Measurements from ENCODE around the gene RNF220. TPM values are rescaled to one million over a fixed set of nuclear protein-coding genes. Genes with fewer than 3 reads are reported as not detected.

The RNF220 gene
- polyA plus RNA-seq, 4 donors: 60.0 to 105 (median 87.9) TPM

GRCh38 chr1:44514673-44515072 lies 109.6 kb downstream of the RNF220 start:
- no peak for DNase-seq (ENCODE audit: low read depth in 4 of 4, low spot score in 3 of 4)

GRCh38 chr1:44515416-44515815 lies 110.4 kb downstream of the RNF220 start:
- no peak for DNase-seq (ENCODE audit: low read depth in 4 of 4, low spot score in 3 of 4)

GRCh38 chr1:44519035-44519676 lies 114.1 kb downstream of the RNF220 start:
- no peak for DNase-seq (ENCODE audit: low read depth in 4 of 4, low spot score in 3 of 4)

- no peak for DNase-seq (ENCODE audit: low read depth in 4 of 4, low spot score in 3 of 4)
Measured at GRCh38 chr1:44521378-44522080, 116.5 kb downstream of the RNF220 start.

GRCh38 chr1:44523593-44524591 lies 118.8 kb downstream of the RNF220 start:
- DNase-seq (ENCODE audit: low read depth in 4 of 4, low spot score in 3 of 4): no peak

- DNase-seq (ENCODE audit: low read depth in 4 of 4, low spot score in 3 of 4): no peak
Measured at GRCh38 chr1:44524655-44525500, 119.8 kb downstream of the RNF220 start.

GRCh38 chr1:44526295-44527073 lies 121.4 kb downstream of the RNF220 start:
- no peak for DNase-seq (ENCODE audit: low read depth in 4 of 4, low spot score in 3 of 4)

- DNase-seq (ENCODE audit: low read depth in 4 of 4, low spot score in 3 of 4): no peak
Measured at GRCh38 chr1:44531785-44532566, 126.9 kb downstream of the RNF220 start.

- no peak for DNase-seq (ENCODE audit: low read depth in 4 of 4, low spot score in 3 of 4)
Measured at GRCh38 chr1:44532567-44532944, 127.5 kb downstream of the RNF220 start.

GRCh38 chr1:44534771-44535170 lies 129.7 kb downstream of the RNF220 start:
- no peak for DNase-seq (ENCODE audit: low read depth in 4 of 4, low spot score in 3 of 4)

- no peak for DNase-seq (ENCODE audit: low read depth in 4 of 4, low spot score in 3 of 4)
Measured at GRCh38 chr1:44536357-44537209, 131.5 kb downstream of the RNF220 start.

- DNase-seq (ENCODE audit: low read depth in 4 of 4, low spot score in 3 of 4): no peak
Measured at GRCh38 chr1:44537538-44537937, 132.5 kb downstream of the RNF220 start.

- no peak for DNase-seq (ENCODE audit: low read depth in 4 of 4, low spot score in 3 of 4)
Measured at GRCh38 chr1:44537956-44538355, 132.9 kb downstream of the RNF220 start.

- DNase-seq (ENCODE audit: low read depth in 4 of 4, low spot score in 3 of 4): no peak
Measured at GRCh38 chr1:44539991-44540730, 135.1 kb downstream of the RNF220 start.

- no peak for DNase-seq (ENCODE audit: low read depth in 4 of 4, low spot score in 3 of 4)
Measured at GRCh38 chr1:44542420-44543063, 137.5 kb downstream of the RNF220 start.

GRCh38 chr1:44543064-44543744 lies 138.1 kb downstream of the RNF220 start:
- no peak for DNase-seq (ENCODE audit: low read depth in 4 of 4, low spot score in 3 of 4)

Measured in left renal pelvis (tissue), 4 donors.